Measurements from ENCODE around the gene MMP15. TPM values are rescaled to one million over a fixed set of nuclear protein-coding genes. Genes with fewer than 3 reads are reported as not detected.

The MMP15 gene
- total and polyA plus RNA-seq, 4 donors = 7.0 to 38.8 (median 21.4) TPM

DNA sequence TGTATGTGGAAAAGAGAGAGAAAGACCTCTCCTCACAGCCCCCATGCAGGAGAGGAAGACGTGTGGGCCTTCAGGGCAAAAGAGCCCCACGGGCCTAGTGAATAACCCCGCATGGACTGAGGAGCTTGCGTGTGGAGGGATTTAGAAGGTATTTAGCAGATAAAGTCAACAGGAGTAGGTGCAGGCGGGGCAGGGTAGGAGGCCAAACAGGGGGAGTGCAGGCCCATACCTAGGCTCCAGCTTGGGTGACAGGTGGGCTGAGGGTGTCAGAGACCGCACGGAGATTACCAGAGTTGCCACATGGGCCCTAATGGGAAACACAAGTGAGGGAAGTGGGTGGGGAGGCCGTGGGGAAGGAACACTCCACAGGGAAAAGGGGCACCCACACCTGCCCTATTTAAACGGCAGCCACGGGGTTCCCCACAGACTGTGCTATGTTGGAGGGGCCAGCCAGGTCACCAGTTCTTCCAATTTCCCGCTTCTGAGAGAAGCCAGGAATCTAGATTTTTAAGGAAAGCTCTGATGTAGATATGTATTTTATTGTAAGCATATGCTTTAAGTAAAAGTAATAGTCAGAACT is 46.5 kb upstream of the MMP15 start (continued):
- TF ChIP-seq GABPA (IDR thresholded peaks at IDR 0.05 in 1 of 2, conservative IDR thresholded peaks at IDR 0.05 in 1 of 2) (no peak), FOXA1 (IDR thresholded peaks at IDR 0.05) (no peak)
- TF ChIP-seq, protein P1, sequence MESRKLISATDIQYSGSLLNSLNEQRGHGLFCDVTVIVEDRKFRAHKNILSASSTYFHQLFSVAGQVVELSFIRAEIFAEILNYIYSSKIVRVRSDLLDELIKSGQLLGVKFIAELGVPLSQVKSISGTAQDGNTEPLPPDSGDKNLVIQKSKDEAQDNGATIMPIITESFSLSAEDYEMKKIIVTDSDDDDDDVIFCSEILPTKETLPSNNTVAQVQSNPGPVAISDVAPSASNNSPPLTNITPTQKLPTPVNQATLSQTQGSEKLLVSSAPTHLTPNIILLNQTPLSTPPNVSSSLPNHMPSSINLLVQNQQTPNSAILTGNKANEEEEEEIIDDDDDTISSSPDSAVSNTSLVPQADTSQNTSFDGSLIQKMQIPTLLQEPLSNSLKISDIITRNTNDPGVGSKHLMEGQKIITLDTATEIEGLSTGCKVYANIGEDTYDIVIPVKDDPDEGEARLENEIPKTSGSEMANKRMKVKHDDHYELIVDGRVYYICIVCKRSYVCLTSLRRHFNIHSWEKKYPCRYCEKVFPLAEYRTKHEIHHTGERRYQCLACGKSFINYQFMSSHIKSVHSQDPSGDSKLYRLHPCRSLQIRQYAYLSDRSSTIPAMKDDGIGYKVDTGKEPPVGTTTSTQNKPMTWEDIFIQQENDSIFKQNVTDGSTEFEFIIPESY (IDR thresholded peaks at IDR 0.05) = no peak

- TF ChIP-seq, protein P1 (IDR thresholded peaks at IDR 0.05) = no peak
- TF ChIP-seq, protein P2, sequence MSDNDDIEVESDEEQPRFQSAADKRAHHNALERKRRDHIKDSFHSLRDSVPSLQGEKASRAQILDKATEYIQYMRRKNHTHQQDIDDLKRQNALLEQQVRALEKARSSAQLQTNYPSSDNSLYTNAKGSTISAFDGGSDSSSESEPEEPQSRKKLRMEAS (IDR thresholded peaks at IDR 0.05) = no peak
- TF ChIP-seq YY1 (IDR thresholded peaks at IDR 0.05) (no peak), HNF4G (IDR thresholded peaks at IDR 0.05) (no peak), REST (IDR thresholded peaks at IDR 0.05) (no peak), FOXA1 (IDR thresholded peaks at IDR 0.05) (no peak), SP1 (IDR thresholded peaks at IDR 0.05) (no peak), NR2F2 (IDR thresholded peaks at IDR 0.05) (no peak), RAD21 (IDR thresholded peaks at IDR 0.05) (no peak), GABPA (IDR thresholded peaks at IDR 0.05 in 1 of 2, conservative IDR thresholded peaks at IDR 0.05 in 1 of 2) (no peak), JUND (IDR thresholded peaks at IDR 0.05) (no peak), EGR1 (IDR thresholded peaks at IDR 0.05; ENCODE audit: low read depth in 2 of 2) (no peak)
- TF ChIP-seq, protein P3, sequence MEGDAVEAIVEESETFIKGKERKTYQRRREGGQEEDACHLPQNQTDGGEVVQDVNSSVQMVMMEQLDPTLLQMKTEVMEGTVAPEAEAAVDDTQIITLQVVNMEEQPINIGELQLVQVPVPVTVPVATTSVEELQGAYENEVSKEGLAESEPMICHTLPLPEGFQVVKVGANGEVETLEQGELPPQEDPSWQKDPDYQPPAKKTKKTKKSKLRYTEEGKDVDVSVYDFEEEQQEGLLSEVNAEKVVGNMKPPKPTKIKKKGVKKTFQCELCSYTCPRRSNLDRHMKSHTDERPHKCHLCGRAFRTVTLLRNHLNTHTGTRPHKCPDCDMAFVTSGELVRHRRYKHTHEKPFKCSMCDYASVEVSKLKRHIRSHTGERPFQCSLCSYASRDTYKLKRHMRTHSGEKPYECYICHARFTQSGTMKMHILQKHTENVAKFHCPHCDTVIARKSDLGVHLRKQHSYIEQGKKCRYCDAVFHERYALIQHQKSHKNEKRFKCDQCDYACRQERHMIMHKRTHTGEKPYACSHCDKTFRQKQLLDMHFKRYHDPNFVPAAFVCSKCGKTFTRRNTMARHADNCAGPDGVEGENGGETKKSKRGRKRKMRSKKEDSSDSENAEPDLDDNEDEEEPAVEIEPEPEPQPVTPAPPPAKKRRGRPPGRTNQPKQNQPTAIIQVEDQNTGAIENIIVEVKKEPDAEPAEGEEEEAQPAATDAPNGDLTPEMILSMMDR (IDR thresholded peaks at IDR 0.05; ENCODE audit: low read depth, low read length, missing input control) = no peak
- DNase-seq (ENCODE audit: low spot score) = no peak
- WGBS = 88% methylated on average over 7 of the region's 7 CpGs
- Histone ChIP-seq H3K9ac (ENCODE audit: low read depth in 1 of 2, low read length in 2 of 2) (no peak overlapping the region), H3K27me3 (ENCODE audit: control insufficient read depth in 4 of 4, insufficient read depth in 4 of 4, low read length in 3 of 4) (no peaks in the 10 kb centered on the region), H3K27ac (ENCODE audit: low read depth in 1 of 2, low read length in 2 of 2) (no peak overlapping the region), H3K36me3 (ENCODE audit: control insufficient read depth in 4 of 4, insufficient read depth in 3 of 4, low read depth in 1 of 4, low read length in 3 of 4) (no peaks in the 10 kb centered on the region), H3K4me3 (ENCODE audit: low read depth in 1 of 3, low read length in 3 of 3) (no peak overlapping the region), H3K4me1 (ENCODE audit: control insufficient read depth in 4 of 4, insufficient read depth in 4 of 4, low read length in 3 of 4) (peaks cover 0 to 10% (median 6%) of the 10 kb centered on the region in 4 donors), H3K9me3 (ENCODE audit: control insufficient read depth in 4 of 4, low read length in 3 of 4) (no peaks in the 10 kb centered on the region)
Measured at GRCh38 chr16:57981636-57982035, 43.9 kb upstream of the MMP15 start.

All from liver (tissue), 9 donors.